Measurements from ENCODE around the gene GATA5. TPM values are rescaled to one million over a fixed set of nuclear protein-coding genes. Genes with fewer than 3 reads are reported as not detected.
"Not testable (repeated sequence)": the region's sequence is repeated elsewhere in the genome, so short reads cannot be mapped to it uniquely, and the experiment has no call there.

Gene GATA5
- total and polyA plus RNA-seq, 4 experiments from 2014 or later, result not detected

DNA sequence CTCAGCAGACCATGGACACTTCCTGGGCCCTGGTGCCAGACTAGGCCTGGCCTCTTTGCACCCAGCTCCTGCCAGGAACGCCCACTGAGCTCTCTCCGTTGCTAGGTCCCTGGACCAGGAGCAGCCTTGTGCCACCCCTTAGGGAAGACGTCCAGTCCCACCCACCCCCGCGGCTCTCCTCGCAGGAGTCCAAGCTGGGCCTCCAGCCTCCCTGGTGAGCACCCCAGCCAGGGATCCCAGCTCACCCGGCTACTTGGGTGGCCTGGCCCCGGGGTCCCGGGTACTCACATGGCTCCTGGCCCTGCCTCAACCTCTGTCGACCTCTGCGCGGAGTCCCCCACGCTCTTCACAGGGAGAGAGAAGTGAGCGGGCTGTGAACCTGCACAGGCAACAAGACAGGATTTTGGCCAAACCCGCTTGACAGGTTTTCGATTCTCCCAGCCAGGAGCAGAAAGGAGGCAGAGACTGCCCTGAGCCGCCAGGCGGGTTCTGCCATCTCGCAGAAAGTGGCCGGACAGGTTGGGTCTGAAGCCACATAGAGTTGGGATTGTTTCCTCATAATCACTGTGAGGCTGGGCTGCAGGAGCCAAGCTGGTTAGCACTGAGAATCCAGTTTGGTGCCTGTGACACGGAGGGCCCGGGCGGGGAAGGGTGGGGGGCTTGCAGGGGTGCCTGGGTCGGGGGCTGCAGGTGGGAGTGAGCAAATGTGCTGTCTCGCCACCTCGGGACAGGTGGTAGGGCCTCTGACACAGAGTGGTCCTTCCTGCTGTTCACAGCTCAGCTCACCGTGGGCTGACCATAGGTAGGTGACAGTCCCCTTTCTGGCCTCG is 48.4 kb downstream of the GATA5 start, which contains the start of gene RBBP8NL:
Gene RBBP8NL, minus strand, starts transcription at position 368 of the 830 bp plus-strand sequence. CDS start 7,892 bp downstream, outside the sequence.
- Mint-ChIP-seq H3K36me3 (no peaks in the 10 kb centered on the region), H3K27me3 (peaks cover 4 to 12% of the 10 kb centered on the region in 2 donors), H3K4me3 (no peak within 1 kb of the TSS), H3K9me3 (peaks cover 0 to 3% (median 0%) of the 10 kb centered on the region in 8 donors), H3K4me1 (peaks cover 0 to 2% (median 0%) of the 10 kb centered on the region in 4 donors), H3K27ac (no peak within 1 kb of the TSS)
- CTCF ChIA-PET (ENCODE audit: partially characterized antibody), result no interaction called here
- Histone ChIP-seq H3K36me3 (ENCODE audit: insufficient read depth, low read length) (no peaks in the 10 kb centered on the region), H3K27me3 (ENCODE audit: insufficient read depth, low read length) (no peaks in the 10 kb centered on the region), H3K4me3 (ENCODE audit: low read length in 2 of 2) (no peak within 1 kb of the TSS), H3K27ac (ENCODE audit: low read depth, low read length) (no peak within 1 kb of the TSS), H3K9me3 (ENCODE audit: control insufficient read depth in 1 of 2, low read length in 2 of 2) (no peaks in the 10 kb centered on the region), H3K4me1 (ENCODE audit: insufficient read depth, low read length) (no peaks in the 10 kb centered on the region)
- intact Hi-C loops (cut with micrococcal nuclease), result no loop called here
- no peak for DNase-seq
- POLR2A ChIA-PET (ENCODE audit: partially characterized antibody), result no interaction called here

DNA sequence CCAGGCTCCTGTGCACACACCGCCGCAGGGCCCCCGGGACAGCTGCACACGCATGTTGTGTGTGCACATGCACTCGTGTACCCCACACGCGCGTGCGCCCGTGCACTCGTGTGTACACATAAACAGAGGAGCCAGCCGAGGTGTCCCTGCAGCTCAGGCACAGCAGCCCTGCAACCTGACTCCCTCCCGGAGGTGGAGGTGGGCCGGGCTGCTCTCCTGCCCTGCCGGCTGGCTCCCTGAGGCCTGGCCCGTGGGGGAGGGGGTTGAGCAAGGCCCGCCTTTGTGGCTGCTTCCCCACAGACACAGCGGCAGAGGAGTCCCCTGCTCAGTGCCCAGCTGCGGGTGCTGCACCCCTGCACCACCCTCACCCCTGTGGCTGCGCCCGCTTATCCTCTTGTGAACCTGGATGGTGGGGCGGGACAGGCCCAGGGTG is 49.1 kb downstream of the GATA5 start:
- Histone ChIP-seq H3K9me3 (ENCODE audit: control insufficient read depth in 1 of 2, low read length in 2 of 2) (no peaks in the 10 kb centered on the region), H3K27ac (ENCODE audit: low read depth, low read length) (no peak overlapping the region), H3K27me3 (ENCODE audit: insufficient read depth, low read length) (no peaks in the 10 kb centered on the region), H3K4me1 (ENCODE audit: insufficient read depth, low read length) (no peaks in the 10 kb centered on the region), H3K4me3 (ENCODE audit: low read length in 2 of 2) (no peak overlapping the region), H3K36me3 (ENCODE audit: insufficient read depth, low read length) (no peaks in the 10 kb centered on the region)
- Mint-ChIP-seq H3K27ac (no peak overlapping the region), H3K4me3 (no peak overlapping the region), H3K27me3 (peaks cover 3 to 12% of the 10 kb centered on the region in 2 donors), H3K4me1 (peaks cover 0 to 2% (median 0%) of the 10 kb centered on the region in 4 donors), H3K9me3 (peaks cover 0 to 3% (median 0%) of the 10 kb centered on the region in 8 donors), H3K36me3 (no peaks in the 10 kb centered on the region)
- POLR2A ChIA-PET (ENCODE audit: partially characterized antibody), result no interaction called here
- intact Hi-C loops (cut with micrococcal nuclease), result no loop called here
- no peak for DNase-seq
- CTCF ChIA-PET (ENCODE audit: partially characterized antibody), result no interaction called here

GRCh38 chr20:62426059-62426348 is 49.8 kb downstream of the GATA5 start:
- POLR2A ChIA-PET (ENCODE audit: partially characterized antibody); DNase-seq; H3K27ac Mint-ChIP-seq; H3K9me3 ChIP-seq (ENCODE audit: control insufficient read depth in 1 of 2, low read length in 2 of 2); H3K4me1 Mint-ChIP-seq; H3K9me3 Mint-ChIP-seq; H3K27ac ChIP-seq (ENCODE audit: low read depth, low read length); CTCF ChIA-PET (ENCODE audit: partially characterized antibody); H3K4me3 Mint-ChIP-seq; H3K36me3 Mint-ChIP-seq; H3K27me3 Mint-ChIP-seq; H3K4me1 ChIP-seq (ENCODE audit: insufficient read depth, low read length); intact Hi-C loops (cut with micrococcal nuclease); H3K4me3 ChIP-seq (ENCODE audit: low read length in 2 of 2); H3K36me3 ChIP-seq (ENCODE audit: insufficient read depth, low read length); H3K27me3 ChIP-seq (ENCODE audit: insufficient read depth, low read length): not testable (repeated sequence)

DNA sequence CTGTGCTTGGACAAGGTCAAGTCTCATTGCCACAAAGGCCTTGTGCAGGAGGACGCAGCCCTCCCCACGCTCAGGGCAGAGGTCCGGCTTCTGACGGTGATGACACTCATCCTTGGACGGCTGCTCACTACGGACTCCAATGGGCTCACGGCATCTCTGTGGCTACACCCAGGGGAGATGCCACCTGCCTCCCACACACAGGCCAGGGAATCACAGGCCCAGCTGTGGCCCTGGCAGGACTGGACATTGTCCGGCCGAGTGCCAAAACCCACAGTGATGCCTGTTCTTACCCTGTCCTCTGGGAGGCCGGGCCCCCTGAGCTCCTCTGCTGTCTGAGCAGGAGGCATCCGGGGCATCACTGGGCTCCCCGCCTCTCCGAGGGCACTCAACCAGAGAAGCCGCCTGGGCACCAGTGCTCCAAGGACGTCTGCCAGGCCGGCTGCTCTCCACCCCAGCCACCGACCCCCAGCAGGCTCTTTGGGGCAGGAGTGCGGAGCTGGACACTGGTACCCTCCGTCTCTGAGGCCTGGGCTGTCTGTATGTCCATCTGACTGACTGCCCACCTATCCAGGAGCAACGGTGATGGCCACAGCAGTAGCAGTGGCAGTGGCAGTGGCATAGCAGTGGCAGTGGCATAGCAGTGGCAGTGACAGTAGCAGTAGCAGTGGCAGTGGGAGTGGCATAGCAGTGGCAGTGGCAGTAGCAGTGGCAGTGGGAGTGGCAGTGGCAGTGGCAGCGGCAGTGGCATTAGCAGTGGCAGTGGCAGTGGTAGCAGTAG is 50.3 kb downstream of the GATA5 start:
- no peak overlapping the region for H3K4me3 Mint-ChIP-seq
- peaks cover 0 to 2% (median 0%) of the 10 kb centered on the region in 4 donors for H3K4me1 Mint-ChIP-seq
- H3K9me3 Mint-ChIP-seq, result peaks cover 0 to 4% (median 0%) of the 10 kb centered on the region in 8 donors
- Histone ChIP-seq H3K9me3 (ENCODE audit: control insufficient read depth in 1 of 2, low read length in 2 of 2) (no peaks in the 10 kb centered on the region), H3K27ac (ENCODE audit: low read depth, low read length) (no peak overlapping the region), H3K27me3 (ENCODE audit: insufficient read depth, low read length) (no peaks in the 10 kb centered on the region), H3K4me3 (ENCODE audit: low read length in 2 of 2) (no peak overlapping the region), H3K36me3 (ENCODE audit: insufficient read depth, low read length) (no peaks in the 10 kb centered on the region), H3K4me1 (ENCODE audit: insufficient read depth, low read length) (no peaks in the 10 kb centered on the region)
- peak overlapping the region in 1 of 7 donors; percentile 81 for H3K27ac Mint-ChIP-seq
- intact Hi-C loops (cut with micrococcal nuclease), result no loop called here
- H3K27me3 Mint-ChIP-seq, result peaks cover 3% of the 10 kb centered on the region in 2 donors
- DNase-seq, result no peak
- CTCF ChIA-PET (ENCODE audit: partially characterized antibody), result no interaction called here
- H3K36me3 Mint-ChIP-seq, result no peaks in the 10 kb centered on the region
- POLR2A ChIA-PET (ENCODE audit: partially characterized antibody), result no interaction called here

DNA sequence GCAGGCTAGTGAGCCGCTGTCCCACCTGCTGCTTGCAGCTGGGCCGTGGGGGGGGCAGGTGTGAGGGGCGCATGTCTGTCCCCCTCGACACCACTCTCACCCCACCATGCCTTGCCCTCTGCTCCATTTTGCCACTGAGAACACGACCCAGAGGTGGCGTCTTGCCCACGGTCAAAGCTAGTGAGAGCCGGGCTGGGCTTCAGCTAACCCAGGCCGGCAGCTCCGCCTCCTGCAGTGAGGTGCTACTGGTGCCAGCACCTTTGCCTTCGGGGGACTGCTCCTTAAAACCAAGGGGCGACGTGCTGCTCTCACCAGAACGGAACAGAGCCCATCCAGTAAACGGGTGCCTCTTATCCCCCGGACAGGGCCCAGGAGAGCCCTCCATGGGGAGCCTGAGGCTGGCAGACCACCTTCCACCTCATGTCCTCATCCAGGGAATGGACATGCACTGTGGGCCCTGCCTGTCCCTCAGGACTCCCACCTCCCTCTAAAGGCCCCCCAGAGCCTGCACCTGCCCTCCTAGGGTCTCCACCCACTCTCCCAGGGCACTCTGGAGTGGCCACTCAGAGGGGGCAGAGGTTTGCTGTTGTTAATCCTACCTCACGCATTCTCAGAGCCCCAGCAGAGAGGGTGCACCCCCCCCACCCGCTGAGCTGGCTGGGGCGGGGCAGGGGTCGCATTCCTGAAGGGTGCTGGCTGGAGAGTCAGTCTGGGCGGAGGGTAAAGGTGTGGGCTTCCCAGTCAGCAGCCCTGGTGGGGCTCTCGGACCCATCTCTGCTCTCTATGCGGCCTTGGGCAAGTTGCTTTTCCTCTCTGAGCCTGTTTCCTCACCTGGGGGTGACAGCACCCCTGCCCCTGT is 51.3 kb downstream of the GATA5 start:
- Histone ChIP-seq H3K4me1 (ENCODE audit: insufficient read depth, low read length) (no peaks in the 10 kb centered on the region), H3K4me3 (ENCODE audit: low read length in 2 of 2) (no peak overlapping the region), H3K9me3 (ENCODE audit: control insufficient read depth in 1 of 2, low read length in 2 of 2) (no peaks in the 10 kb centered on the region), H3K27me3 (ENCODE audit: insufficient read depth, low read length) (no peaks in the 10 kb centered on the region), H3K27ac (ENCODE audit: low read depth, low read length) (no peak overlapping the region), H3K36me3 (ENCODE audit: insufficient read depth, low read length) (no peaks in the 10 kb centered on the region)
- ChIA-PET POLR2A (ENCODE audit: partially characterized antibody) (no interaction called here), CTCF (ENCODE audit: partially characterized antibody) (no interaction called here)
- intact Hi-C loops (cut with micrococcal nuclease), result no loop called here
- no peak overlapping the region for H3K27ac Mint-ChIP-seq
- H3K4me1 Mint-ChIP-seq, result peaks cover 0 to 3% (median 1%) of the 10 kb centered on the region in 4 donors
- no peaks in the 10 kb centered on the region for H3K36me3 Mint-ChIP-seq
- no peak overlapping the region for H3K4me3 Mint-ChIP-seq
- peaks cover 3% of the 10 kb centered on the region in 2 donors for H3K27me3 Mint-ChIP-seq
- no peak for DNase-seq
- peaks cover 0 to 4% (median 0%) of the 10 kb centered on the region in 8 donors for H3K9me3 Mint-ChIP-seq

GRCh38 chr20:62423326-62423706 is 52.5 kb downstream of the GATA5 start:
- H3K36me3 ChIP-seq (ENCODE audit: insufficient read depth, low read length), result no peaks in the 10 kb centered on the region
- Mint-ChIP-seq H3K36me3 (no peaks in the 10 kb centered on the region), H3K9me3 (peaks cover 0 to 4% (median 0%) of the 10 kb centered on the region in 8 donors), H3K4me1 (peaks cover 0 to 3% (median 0%) of the 10 kb centered on the region in 4 donors), H3K27ac (no peak overlapping the region), H3K27me3 (no peaks in the 10 kb centered on the region), H3K4me3 (no peak overlapping the region)
- intact Hi-C loops (cut with micrococcal nuclease), result no loop called here
- no peaks in the 10 kb centered on the region for H3K27me3 ChIP-seq (ENCODE audit: insufficient read depth, low read length)
- no peak for DNase-seq
- H3K9me3 ChIP-seq (ENCODE audit: control insufficient read depth in 1 of 2, low read length in 2 of 2), result no peaks in the 10 kb centered on the region
- ChIA-PET CTCF (ENCODE audit: partially characterized antibody) (no interaction called here), POLR2A (ENCODE audit: partially characterized antibody) (no interaction called here)
- H3K27ac ChIP-seq (ENCODE audit: low read depth, low read length), result no peak overlapping the region
- no peaks in the 10 kb centered on the region for H3K4me1 ChIP-seq (ENCODE audit: insufficient read depth, low read length)
- no peak overlapping the region for H3K4me3 ChIP-seq (ENCODE audit: low read length in 2 of 2)
